Stimulated activated naive B cell treated with anti-CD40 and anti-IgM and Interleukin-4, amounts not matched to agents 10 μg/mL and 1 μg/mL and 100 μg/mL, for 72 hours (primary cell): Measurements from ENCODE around the gene PDE6A.
A peak's percentile ranks its signal among the peaks of the same experiment; 100 is the strongest.

ENCODE experiments used
- ATAC-seq, 2 donors: fragments of 150-1000 bp; cut with Tn5 transposase; replicated peaks; 2 replicates each; pipeline ENCODE4 v1.10.0; 2021; ENCODE audit warnings: moderate library complexity in 1 of 2
- DNase-seq: peaks from one replicate; pipeline ENCODE4 v3.0.0; 2021
- H3K27ac Mint-ChIP-seq: one replicate; pipeline ENCODE4 v1.8.0; 2022; ENCODE audit warnings: mild to moderate bottlenecking, mixed read lengths
- H3K27me3 Mint-ChIP-seq, 2 donors: one replicate each; pipeline ENCODE4 v1.8.0; 2022; ENCODE audit warnings: mixed read lengths in 2 of 2
- H3K36me3 Mint-ChIP-seq, 2 donors: one replicate each; pipeline ENCODE4 v1.8.0; 2022; ENCODE audit warnings: mixed read lengths in 2 of 2, mild to moderate bottlenecking in 1 of 2
- H3K4me1 Mint-ChIP-seq, 2 donors: one replicate each; pipeline ENCODE4 v1.8.0; 2022; ENCODE audit warnings: mixed read lengths in 2 of 2, mild to moderate bottlenecking in 1 of 2
- H3K4me3 Mint-ChIP-seq, 2 donors: one replicate each; pipeline ENCODE4 v1.8.0; 2022; ENCODE audit warnings: mild to moderate bottlenecking in 2 of 2, mixed read lengths in 2 of 2, moderate library complexity in 1 of 2
- H3K9me3 Mint-ChIP-seq, 2 donors: one replicate each; pipeline ENCODE4 v1.8.0; 2022; ENCODE audit warnings: mixed read lengths in 2 of 2, mild to moderate bottlenecking in 1 of 2

Gene PDE6A

DNA sequence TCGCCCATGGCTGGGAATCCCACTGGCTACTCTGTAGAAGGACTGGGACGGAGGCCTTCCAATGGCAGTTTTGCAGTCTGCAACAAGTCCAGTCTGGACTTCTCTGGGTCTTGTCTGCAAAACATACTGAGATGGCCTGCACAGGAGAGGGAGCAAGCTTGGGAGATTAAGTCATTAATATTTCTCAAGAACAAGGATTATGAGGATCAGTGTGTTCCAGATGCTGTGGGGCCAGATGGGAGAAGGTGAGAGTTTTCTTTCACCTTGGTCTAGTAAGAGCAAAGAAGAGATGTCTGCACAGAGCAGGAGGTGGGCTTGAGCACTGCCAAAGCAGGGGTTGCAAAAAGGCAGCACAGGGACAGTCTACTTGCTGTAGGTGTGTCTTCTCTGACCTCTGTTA is at the start of gene PDE6A:
TSS of gene PDE6A (minus strand) at position 128 of the 400 bp plus-strand sequence. CDS start at position 8, 120 bp downstream.
- Mint-ChIP-seq H3K36me3 (no peaks in the 10 kb centered on the region), H3K9me3 (no peaks in the 10 kb centered on the region), H3K4me3 (no peak within 1 kb of the TSS), H3K27me3 (peaks cover 10 to 24% of the 10 kb centered on the region in 2 donors), H3K27ac (peak within 1 kb of the TSS; percentile 49), H3K4me1 (no peaks in the 10 kb centered on the region)
- ATAC-seq (no peak), DNase-seq (no peak)

DNA sequence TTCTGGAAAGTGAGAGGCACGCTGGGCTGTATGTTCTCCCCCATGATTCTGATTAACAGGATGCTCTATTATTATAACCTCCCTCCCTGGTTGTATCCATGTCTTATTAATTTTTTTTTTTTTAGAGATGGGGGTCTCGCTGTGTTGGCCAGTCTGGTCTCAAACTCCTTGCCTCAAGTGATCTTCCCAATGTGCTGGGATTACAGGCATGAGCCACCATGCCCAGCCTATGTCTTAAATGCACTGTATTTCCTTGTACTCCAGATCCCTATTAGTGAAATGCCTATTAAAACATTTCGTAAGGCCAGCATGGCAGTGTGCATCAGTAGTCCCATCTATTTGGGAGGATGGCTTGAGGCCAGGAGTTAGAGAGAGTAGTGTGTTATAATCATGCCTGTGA is 48.9 kb upstream of the PDE6A start:
- Mint-ChIP-seq H3K27me3 (no peaks in the 10 kb centered on the region), H3K4me1 (peaks cover 0 to 14% of the 10 kb centered on the region in 2 donors), H3K4me3 (no peak overlapping the region), H3K27ac (no peak overlapping the region), H3K9me3 (no peaks in the 10 kb centered on the region), H3K36me3 (peaks cover 7 to 15% of the 10 kb centered on the region in 2 donors)
- DNase-seq (no peak), ATAC-seq (no peak)

DNA sequence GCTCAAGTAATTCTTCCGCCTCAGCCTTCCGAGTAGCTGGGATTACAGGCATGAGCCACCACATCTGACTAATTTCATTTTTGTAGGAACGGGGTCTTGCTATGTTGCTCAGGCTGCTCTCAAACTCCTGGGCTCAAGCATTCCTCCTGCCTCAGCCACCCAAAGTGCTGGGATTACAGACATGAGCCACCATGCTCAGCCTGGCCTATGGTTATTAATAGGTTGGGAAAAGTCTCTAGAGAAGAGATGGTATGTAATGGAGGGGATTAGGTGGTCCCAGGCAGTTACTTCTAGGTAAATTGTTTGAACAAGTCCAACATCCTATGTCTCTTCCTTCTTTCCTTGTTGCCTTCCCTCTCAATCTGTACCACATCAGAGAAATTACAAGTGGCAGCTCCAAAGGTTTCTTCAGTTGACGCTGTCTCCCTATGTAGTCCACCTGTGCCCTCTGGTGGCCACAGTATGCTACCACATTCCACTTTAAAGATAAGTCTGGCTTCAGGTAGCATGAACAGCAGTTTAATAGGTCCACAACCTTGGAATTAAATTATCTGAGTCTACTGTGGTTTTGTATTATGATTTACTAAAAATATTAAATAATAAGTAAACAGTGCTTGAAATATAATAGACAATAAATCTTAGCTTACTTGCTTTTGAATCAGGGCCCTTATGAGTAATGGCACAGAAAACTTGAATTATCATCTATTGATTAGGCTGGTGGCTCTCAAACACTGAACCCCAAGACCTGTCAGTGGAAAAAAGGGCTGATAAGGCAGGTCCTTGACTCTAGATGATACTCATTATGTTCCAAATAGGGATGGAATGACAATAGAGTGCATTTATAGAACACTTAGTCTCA is 46.2 kb upstream of the PDE6A start:
- Mint-ChIP-seq H3K9me3 (no peaks in the 10 kb centered on the region), H3K27me3 (no peaks in the 10 kb centered on the region), H3K4me3 (no peak overlapping the region), H3K27ac (no peak overlapping the region), H3K4me1 (peaks cover 0 to 14% of the 10 kb centered on the region in 2 donors), H3K36me3 (peaks cover 2 to 9% of the 10 kb centered on the region in 2 donors)
- ATAC-seq (peak; percentile 80 to 88), DNase-seq (peak; percentile 34)

DNA sequence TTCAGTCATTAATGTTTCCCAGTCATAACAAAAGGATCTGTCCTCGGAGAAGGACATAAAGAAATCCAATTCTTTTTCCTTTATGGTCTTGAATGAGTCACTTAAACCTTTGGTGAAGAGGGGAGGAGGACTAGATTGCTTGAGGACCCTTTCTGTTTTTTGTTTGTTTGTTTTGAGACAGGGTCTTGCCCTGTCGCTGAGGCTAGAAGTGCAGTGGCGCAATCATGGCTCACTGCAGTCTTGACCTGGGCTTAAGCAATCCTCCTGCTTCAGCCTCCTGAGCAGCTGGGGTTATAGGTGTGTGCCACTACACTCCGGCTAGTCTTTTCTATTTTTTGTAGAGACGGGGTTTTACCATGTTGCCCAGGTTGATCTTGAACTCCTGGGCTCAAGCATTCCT is 43.5 kb upstream of the PDE6A start:
- Mint-ChIP-seq H3K27ac (no peak overlapping the region), H3K4me1 (peaks cover 0 to 14% of the 10 kb centered on the region in 2 donors), H3K9me3 (no peaks in the 10 kb centered on the region), H3K4me3 (no peak overlapping the region), H3K36me3 (no peaks in the 10 kb centered on the region), H3K27me3 (no peaks in the 10 kb centered on the region)
- ATAC-seq (no peak), DNase-seq (no peak)

DNA sequence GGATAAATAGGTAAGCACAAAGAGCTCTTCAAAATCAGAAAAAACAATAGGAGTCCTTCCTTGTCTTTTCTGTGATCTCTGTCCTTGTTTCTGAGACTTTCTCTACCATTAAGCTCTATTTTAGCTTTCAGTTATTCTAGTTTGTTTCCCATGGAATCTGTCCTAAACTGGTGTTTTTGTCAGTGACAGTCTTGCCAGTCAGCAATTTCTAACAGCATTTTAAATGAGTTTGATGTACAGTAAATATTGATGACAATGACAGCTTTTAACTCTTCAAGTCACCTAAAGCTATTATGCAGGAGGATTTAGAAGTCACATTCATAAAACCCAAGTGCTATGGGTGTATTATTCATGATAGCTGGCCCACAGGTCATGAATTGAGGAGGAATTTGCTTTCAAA is 37.9 kb upstream of the PDE6A start:
- Mint-ChIP-seq H3K4me3 (no peak overlapping the region), H3K27ac (no peak overlapping the region), H3K36me3 (peaks cover 16 to 29% of the 10 kb centered on the region in 2 donors), H3K9me3 (no peaks in the 10 kb centered on the region), H3K27me3 (no peaks in the 10 kb centered on the region), H3K4me1 (no peaks in the 10 kb centered on the region)
- DNase-seq (no peak), ATAC-seq (no peak)

DNA sequence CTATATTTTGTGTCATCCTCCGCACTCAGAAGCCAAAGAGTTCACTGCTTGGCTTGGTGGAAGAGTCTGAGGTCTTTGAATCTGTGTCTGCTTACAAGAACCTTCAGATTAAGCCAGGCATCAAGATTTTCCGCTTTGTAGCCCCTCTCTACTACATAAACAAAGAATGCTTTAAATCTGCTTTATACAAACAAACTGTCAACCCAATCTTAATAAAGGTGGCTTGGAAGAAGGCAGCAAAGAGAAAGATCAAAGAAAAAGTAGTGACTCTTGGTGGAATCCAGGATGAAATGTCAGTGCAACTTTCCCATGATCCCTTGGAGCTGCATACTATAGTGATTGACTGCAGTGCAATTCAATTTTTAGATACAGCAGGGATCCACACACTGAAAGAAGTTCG is 36.6 kb upstream of the PDE6A start:
- Mint-ChIP-seq H3K27ac (no peak overlapping the region), H3K27me3 (no peaks in the 10 kb centered on the region), H3K36me3 (peaks cover 19 to 34% of the 10 kb centered on the region in 2 donors), H3K9me3 (no peaks in the 10 kb centered on the region), H3K4me1 (peaks cover 0 to 4% of the 10 kb centered on the region in 2 donors), H3K4me3 (no peak overlapping the region)
- DNase-seq (no peak), ATAC-seq (no peak)

DNA sequence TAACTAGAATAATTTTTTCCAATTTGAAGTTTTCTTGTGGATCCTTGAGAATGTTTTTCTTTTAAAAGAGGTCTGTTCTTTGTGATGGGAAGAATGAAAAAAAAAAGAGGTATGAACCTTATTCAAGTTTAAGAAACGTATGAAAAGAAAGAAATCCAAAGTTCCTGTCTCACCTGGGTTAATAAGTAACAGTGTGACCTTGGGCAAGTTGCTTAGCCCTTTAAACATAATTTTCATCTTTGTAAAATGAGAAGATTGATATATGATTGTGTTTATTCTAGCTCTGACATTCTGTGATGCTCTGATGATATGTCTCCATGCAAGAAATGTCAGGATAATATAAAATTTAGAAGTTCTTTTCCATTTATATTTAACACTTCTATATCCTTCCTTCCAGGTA is 35.3 kb upstream of the PDE6A start:
- ATAC-seq (no peak), DNase-seq (no peak)
- H3K27ac Mint-ChIP-seq = no peak overlapping the region
- H3K4me3 Mint-ChIP-seq = no peak overlapping the region
- no peaks in the 10 kb centered on the region for H3K27me3 Mint-ChIP-seq
- H3K36me3 Mint-ChIP-seq = peaks cover 21 to 40% of the 10 kb centered on the region in 2 donors
- no peaks in the 10 kb centered on the region for H3K9me3 Mint-ChIP-seq
- H3K4me1 Mint-ChIP-seq = peaks cover 0 to 5% of the 10 kb centered on the region in 2 donors

DNA sequence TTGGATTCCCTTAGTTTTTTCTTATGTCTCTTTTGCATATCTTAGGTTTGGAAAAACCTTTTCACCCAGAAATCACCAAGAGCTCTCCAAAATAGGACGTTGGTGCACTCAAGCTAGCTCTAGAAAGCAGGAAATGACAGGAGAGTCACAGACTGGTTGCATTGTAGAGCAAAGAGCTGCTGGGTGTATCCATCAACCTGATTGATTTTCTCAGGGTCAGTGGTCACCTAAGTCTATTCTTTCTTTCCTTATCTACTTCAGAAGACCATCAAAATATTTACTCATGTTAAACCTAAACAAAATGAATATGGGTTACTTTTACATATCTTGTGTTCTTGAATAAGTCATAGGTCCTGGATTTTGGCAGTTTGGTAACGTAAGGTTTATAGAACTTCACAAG is 30.8 kb upstream of the PDE6A start:
- Mint-ChIP-seq H3K27me3 (no peaks in the 10 kb centered on the region), H3K4me1 (peaks cover 2 to 9% of the 10 kb centered on the region in 2 donors), H3K36me3 (peaks cover 14 to 44% of the 10 kb centered on the region in 2 donors), H3K9me3 (no peaks in the 10 kb centered on the region), H3K27ac (no peak overlapping the region), H3K4me3 (no peak overlapping the region)
- DNase-seq = no peak
- no peak for ATAC-seq

DNA sequence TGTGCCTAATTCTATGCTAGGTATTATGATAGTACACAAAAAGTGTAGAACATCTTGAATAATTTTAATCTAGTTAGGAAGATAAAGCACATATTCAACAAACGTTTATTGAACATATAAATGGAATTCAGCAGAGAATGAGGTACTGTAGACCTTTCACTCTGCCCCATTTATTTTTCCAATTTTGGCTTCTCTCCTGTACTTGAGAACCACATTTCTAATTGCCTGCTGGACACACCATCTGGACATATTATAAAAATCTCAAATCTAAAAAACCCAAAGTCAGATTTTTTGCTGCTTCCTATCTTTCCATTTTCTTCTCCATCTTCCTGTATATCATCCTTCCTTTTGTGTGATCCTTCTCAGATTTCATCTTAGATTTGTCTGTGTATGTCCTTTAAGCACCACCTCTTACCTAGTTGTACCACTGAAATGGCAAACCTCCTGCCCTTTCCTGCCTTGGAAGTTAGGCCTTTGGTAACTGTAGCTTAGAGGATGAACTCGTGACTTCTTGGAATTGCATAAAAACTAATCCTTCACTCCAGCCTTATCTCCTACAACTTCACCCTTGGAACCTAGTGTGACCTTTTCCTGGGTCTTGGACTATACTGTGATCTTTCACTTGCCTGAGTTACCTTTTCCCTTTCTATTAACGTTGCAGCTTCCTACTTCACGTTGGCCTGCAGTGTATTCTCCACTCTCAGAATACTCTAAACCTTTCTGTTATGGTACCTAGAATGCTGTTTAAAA is 24.8 kb upstream of the PDE6A start:
- no peaks in the 10 kb centered on the region for H3K9me3 Mint-ChIP-seq
- H3K27ac Mint-ChIP-seq = no peak overlapping the region
- peaks cover 2 to 5% of the 10 kb centered on the region in 2 donors for H3K4me1 Mint-ChIP-seq
- peaks cover 4 to 18% of the 10 kb centered on the region in 2 donors for H3K36me3 Mint-ChIP-seq
- no peak overlapping the region for H3K4me3 Mint-ChIP-seq
- no peak for ATAC-seq
- DNase-seq = no peak
- no peaks in the 10 kb centered on the region for H3K27me3 Mint-ChIP-seq

DNA sequence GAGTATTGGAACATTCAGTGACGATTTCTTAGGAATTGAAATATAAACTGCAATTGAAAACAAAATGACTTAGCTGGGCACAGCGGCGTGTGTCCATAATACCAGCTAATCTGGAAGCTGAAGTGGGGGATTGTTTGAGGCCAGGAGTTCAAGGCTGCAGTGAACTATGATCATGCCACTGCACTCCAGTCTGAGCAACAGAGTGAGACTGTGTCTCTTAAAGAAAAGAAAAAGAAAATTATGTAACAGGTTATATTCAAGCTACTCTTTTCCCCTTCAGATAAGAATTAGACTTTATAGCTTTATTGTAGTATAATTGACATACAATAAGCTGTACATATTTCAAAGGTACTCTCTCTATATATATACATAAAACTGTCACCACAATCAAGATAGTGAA is 22.4 kb upstream of the PDE6A start:
- peaks cover 5 to 19% of the 10 kb centered on the region in 2 donors for H3K36me3 Mint-ChIP-seq
- H3K9me3 Mint-ChIP-seq = no peaks in the 10 kb centered on the region
- H3K27ac Mint-ChIP-seq = no peak overlapping the region
- ATAC-seq (no peak), DNase-seq (no peak)
- no peaks in the 10 kb centered on the region for H3K27me3 Mint-ChIP-seq
- H3K4me1 Mint-ChIP-seq = peaks cover 7 to 11% of the 10 kb centered on the region in 2 donors
- no peak overlapping the region for H3K4me3 Mint-ChIP-seq

DNA sequence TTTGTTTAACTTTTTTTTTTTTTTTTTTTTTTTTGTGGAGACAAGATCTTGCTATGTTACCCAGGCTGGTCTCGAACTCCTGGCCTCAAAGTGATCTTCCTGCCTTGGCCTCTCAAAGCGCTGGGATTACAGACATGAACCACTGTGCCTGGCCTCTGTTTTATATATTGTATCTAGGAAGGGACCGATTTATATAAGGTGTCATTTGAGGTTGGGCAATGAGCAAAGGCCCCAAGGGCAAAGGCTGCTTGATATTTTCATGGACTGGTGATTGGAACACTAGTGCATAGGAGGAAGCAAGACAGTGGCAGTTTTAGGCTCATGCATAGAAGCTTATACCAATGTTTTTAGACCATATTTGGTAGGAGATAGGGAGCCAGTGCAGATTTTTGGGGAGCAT is 19.1 kb upstream of the PDE6A start:
- no peak overlapping the region for H3K4me3 Mint-ChIP-seq
- H3K4me1 Mint-ChIP-seq = peaks cover 19 to 36% of the 10 kb centered on the region in 2 donors

DNA sequence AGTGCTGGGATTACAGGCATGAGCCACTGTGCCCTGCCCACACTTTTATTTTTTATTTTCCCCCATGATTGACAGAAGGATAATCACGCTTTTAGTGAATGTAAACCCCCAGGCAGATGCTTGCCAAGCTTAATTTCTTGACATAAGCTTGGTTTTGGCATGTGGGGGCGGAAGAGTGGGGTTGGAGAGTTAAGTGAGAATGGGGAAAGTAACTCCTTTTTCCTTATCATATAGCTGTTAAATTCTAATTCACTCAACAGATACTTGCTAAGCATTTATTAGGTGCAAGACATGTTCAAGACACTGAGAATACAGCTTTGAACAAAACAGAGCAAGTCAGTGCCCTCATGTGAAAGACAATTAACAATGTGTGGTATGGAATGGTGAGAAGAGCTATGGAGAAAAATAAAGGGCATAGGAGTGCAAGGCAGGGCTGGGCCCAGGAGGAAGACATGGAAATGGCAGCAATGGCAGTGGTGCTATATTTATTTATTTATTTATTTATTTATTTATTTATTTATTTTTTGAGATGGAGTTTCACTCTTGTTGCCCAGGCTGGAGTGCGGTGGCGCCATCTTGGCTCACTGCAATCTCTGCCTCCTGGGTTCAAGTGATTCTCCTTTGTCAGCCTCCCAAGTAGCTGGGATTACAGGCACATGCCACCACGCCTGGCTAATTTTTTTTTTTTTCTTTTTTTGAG is 18.2 kb upstream of the PDE6A start:
- Mint-ChIP-seq H3K4me3 (no peak overlapping the region), H3K36me3 (peaks cover 3 to 10% of the 10 kb centered on the region in 2 donors), H3K27me3 (no peaks in the 10 kb centered on the region), H3K4me1 (peaks cover 19 to 36% of the 10 kb centered on the region in 2 donors), H3K9me3 (peaks cover 0 to 1% of the 10 kb centered on the region in 2 donors), H3K27ac (no peak overlapping the region)
- no peak for ATAC-seq
- DNase-seq = no peak

More for the DNA sequence above, 19.1 kb upstream of the PDE6A start:
- no peaks in the 10 kb centered on the region for H3K27me3 Mint-ChIP-seq
- no peak overlapping the region for H3K27ac Mint-ChIP-seq
- H3K9me3 Mint-ChIP-seq = peaks cover 0 to 1% of the 10 kb centered on the region in 2 donors
- no peak for ATAC-seq
- DNase-seq = no peak
- H3K36me3 Mint-ChIP-seq = peaks cover 3 to 10% of the 10 kb centered on the region in 2 donors

DNA sequence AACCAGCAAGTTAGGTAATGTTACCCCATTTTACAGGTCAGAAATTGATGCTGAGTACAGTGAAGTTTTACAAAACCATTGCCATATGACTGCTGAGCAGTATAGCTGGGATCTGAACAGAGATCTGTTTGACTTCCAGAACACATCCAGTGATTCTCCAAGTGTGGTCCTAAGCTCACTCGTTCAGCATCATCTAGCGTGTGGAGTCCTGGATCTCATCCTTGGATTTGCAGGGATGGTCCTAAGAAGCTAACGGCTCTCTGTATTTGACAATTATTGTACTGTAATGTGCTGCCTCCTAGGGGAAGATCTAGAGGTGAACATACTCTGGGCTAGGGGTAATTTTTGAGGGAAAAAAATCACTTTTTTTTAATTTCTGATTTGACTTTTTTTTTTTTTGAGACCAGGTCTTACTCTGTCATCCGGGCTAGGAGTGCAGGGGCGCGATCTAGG is 17.4 kb upstream of the PDE6A start:
- H3K9me3 Mint-ChIP-seq = peaks cover 0 to 1% of the 10 kb centered on the region in 2 donors
- peaks cover 19 to 36% of the 10 kb centered on the region in 2 donors for H3K4me1 Mint-ChIP-seq
- no peak overlapping the region for H3K4me3 Mint-ChIP-seq
- DNase-seq = no peak
- ATAC-seq = no peak
- H3K27me3 Mint-ChIP-seq = no peaks in the 10 kb centered on the region
- H3K27ac Mint-ChIP-seq = no peak overlapping the region
- peaks cover 3 to 10% of the 10 kb centered on the region in 2 donors for H3K36me3 Mint-ChIP-seq

DNA sequence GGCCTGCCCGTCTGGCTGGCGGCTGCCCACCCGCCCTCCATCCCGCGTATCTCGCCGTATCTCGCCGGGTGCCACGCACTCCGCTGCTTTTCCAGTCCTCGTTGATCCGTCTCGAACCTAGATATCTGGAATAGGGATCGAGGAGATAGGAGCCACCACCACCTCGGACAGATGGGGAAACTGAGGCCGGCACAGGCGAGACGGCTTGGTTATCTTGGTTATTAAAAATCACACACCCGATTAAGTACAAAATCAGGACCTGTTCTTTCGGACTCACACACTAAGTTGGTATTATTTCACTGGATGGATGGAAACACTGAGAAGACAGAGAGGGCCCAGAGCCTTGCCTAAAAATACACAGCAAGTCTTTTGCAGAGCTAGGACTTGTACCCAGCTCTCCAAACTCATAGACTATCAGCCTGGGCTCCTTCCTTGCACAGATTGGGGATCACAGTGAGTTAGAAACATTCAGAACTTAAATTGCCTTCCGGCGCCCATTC is 16.6 kb upstream of the PDE6A start:
- peaks cover 3 to 10% of the 10 kb centered on the region in 2 donors for H3K36me3 Mint-ChIP-seq
- peaks cover 0 to 1% of the 10 kb centered on the region in 2 donors for H3K9me3 Mint-ChIP-seq
- ATAC-seq (no peak), DNase-seq (no peak)
- H3K27ac Mint-ChIP-seq = peak overlapping the region; percentile 53
- H3K27me3 Mint-ChIP-seq = no peaks in the 10 kb centered on the region
- H3K4me1 Mint-ChIP-seq = peaks cover 19 to 36% of the 10 kb centered on the region in 2 donors
- H3K4me3 Mint-ChIP-seq = peak overlapping the region; percentile 87 to 94
